IPS-15b (cell line): Measurements from ENCODE around the gene ZNF800.

ENCODE experiments used
- H3K27me3 ChIP-seq: one replicate; pipeline ENCODE4 v1.6.1; 2013; ENCODE audit warnings: low read length; ENCODE audit not compliant: control insufficient read depth, insufficient read depth
- H3K36me3 ChIP-seq: one replicate; pipeline ENCODE4 v1.6.1; 2013; ENCODE audit warnings: low read length; ENCODE audit not compliant: control insufficient read depth, insufficient read depth
- H3K4me1 ChIP-seq: one replicate; pipeline ENCODE4 v1.6.1; 2013; ENCODE audit warnings: mild to moderate bottlenecking, low read length; ENCODE audit not compliant: control insufficient read depth, insufficient read depth
- H3K4me3 ChIP-seq: one replicate; pipeline ENCODE4 v1.5.1; 2013; ENCODE audit warnings: low read depth, low read length
- H3K9ac ChIP-seq: one replicate; pipeline ENCODE4 v1.6.1; 2013; ENCODE audit warnings: low read depth, mild to moderate bottlenecking, low read length
- H3K9me3 ChIP-seq: one replicate; pipeline ENCODE4 v1.6.1; 2013; ENCODE audit warnings: mild to moderate bottlenecking, low read length; ENCODE audit not compliant: control insufficient read depth, insufficient read depth

The ZNF800 gene

DNA sequence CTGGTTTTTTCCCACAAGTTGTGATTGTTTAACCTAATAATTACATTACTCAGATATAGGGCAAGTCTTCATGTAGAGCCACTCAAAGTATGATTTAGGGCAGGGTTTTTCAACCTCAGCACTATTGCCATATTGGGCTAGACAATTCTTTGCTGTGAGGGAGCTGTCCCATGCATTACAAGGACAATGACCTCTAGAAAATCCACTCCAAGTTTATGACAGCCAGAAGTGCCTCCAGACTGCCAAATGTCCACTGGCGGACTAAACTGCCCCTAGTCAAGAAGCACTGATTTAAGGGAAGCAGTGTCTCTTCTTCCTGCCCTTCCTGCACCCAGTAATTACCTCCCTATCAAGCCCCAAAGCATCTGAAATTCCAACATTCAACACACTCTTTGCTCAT, 54.4 kb downstream of the ZNF800 start:
- H3K4me1 ChIP-seq = no peaks in the 10 kb centered on the region
- no peaks in the 10 kb centered on the region for H3K9me3 ChIP-seq
- no peak overlapping the region for H3K4me3 ChIP-seq
- no peaks in the 10 kb centered on the region for H3K36me3 ChIP-seq
- H3K9ac ChIP-seq = no peak overlapping the region
- no peaks in the 10 kb centered on the region for H3K27me3 ChIP-seq

DNA sequence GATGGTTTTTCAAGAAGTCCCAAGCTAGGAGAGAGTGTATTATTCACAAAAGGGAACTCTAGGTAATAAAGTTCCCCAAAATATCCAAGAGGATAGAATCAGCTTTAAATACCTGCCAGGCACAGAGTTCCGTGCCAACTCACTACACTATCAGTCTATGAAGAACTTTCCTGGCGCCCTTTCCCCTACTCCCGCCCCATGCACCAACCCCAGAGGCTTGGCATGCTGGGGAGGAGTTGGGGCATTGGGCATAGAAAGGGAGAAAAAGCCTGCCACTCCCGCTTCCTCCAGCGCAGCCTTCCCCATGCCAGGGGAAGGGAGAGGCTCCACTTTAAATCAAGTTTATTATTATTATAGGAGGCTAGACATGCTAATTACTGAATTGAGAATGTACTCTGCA, 54.9 kb downstream of the ZNF800 start:
- Histone ChIP-seq H3K4me3 (no peak overlapping the region), H3K9me3 (no peaks in the 10 kb centered on the region), H3K27me3 (no peaks in the 10 kb centered on the region), H3K36me3 (no peaks in the 10 kb centered on the region), H3K9ac (no peak overlapping the region), H3K4me1 (no peaks in the 10 kb centered on the region)

DNA sequence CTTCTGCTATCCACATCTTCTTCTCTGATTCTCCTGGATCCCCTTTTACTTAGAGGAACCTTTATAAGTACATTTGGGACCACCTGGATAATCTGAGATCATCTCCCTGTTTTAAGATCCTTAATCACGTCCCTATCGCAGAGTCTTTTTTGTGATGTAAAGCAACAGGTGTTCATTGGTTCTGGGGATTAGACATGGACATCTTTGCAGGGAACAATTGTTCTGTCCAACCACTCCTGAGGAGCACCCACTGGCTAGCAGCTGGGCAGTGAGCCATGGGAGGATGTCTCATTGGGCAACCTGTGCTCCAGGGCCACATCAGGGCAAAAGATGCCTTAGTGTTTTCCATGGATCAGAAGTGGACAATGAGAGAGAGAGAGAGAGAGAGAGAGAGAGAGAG, 56.0 kb downstream of the ZNF800 start:
- Histone ChIP-seq H3K9ac (no peak overlapping the region), H3K4me3 (no peak overlapping the region), H3K27me3 (no peaks in the 10 kb centered on the region), H3K4me1 (no peaks in the 10 kb centered on the region), H3K36me3 (no peaks in the 10 kb centered on the region), H3K9me3 (no peaks in the 10 kb centered on the region)

DNA sequence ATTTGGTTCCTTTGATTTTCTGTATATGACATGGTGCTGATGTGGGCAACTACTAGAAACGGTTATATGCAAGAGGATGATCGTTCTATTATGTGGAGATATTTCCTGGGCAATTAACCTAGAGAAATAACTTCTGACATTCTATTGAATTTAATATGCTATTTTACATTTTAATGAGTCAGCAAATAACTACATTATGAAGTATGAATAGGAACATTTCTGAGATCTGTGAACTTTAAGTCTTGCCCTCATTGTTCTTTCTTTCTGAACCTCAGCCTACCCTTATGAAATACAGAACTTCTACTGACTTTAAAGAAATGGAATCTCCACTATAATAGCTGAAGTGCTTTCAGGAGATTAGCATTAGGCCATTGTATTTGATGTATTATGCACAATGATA, 59.6 kb downstream of the ZNF800 start:
- H3K9me3 ChIP-seq = no peaks in the 10 kb centered on the region
- H3K36me3 ChIP-seq = no peaks in the 10 kb centered on the region
- no peak overlapping the region for H3K9ac ChIP-seq
- no peak overlapping the region for H3K4me3 ChIP-seq
- no peaks in the 10 kb centered on the region for H3K4me1 ChIP-seq
- H3K27me3 ChIP-seq = no peaks in the 10 kb centered on the region

DNA sequence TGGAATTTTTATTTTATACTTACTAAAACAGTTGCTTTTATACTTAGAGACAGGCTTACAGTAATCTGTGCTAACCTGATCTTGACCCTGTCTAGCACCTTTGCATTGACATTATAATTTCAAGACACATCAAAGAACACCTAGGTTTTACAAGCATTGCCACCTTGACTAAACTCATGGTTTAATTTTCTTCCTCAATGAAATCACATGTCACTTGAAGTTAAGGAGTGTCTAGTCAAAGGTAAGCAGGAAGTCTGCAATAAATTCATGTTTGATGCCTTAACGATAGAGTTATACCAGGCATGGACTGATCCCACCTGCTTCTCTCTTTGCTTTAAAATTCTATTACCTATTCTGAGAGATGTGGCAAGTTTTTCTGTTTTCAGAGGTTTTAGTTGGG, 62.4 kb downstream of the ZNF800 start:
- Histone ChIP-seq H3K4me1 (no peaks in the 10 kb centered on the region), H3K4me3 (no peak overlapping the region), H3K9ac (no peak overlapping the region), H3K27me3 (no peaks in the 10 kb centered on the region), H3K36me3 (no peaks in the 10 kb centered on the region), H3K9me3 (no peaks in the 10 kb centered on the region)

DNA sequence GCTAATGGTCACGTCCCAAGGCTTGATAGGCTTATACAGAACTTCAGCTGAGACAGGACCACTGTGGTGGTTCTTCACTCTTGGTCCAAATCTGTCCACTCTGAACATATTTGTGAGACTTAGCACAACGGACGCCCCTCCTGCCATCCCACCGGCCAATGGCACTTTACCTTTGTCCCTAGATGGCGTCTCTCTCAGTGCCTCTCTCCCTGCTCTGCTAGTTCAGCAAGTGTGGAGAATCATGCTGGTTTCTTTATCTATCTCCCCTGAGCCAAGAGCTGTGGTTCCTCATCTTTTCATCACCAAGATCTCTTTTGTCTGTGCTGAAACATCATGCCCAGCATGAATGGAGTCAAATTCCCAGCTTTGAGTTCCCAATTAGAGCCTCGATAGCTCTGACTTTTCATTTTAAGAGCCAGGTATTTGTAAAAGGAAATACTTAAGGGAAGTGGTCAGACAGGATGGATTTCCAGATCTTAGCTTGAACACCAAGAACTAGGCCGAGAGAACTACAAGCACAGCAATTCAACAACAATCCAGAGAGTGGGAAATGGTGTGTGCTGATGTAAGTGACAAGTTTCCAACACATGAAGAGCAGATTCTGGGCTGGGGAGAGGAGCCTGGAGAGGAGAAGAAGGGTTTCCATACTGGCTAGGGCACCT, 69.5 kb downstream of the ZNF800 start:
- Histone ChIP-seq H3K27me3 (peaks cover 4% of the 10 kb centered on the region), H3K36me3 (no peaks in the 10 kb centered on the region), H3K4me3 (no peak overlapping the region), H3K9ac (no peak overlapping the region), H3K4me1 (no peaks in the 10 kb centered on the region), H3K9me3 (no peaks in the 10 kb centered on the region)

DNA sequence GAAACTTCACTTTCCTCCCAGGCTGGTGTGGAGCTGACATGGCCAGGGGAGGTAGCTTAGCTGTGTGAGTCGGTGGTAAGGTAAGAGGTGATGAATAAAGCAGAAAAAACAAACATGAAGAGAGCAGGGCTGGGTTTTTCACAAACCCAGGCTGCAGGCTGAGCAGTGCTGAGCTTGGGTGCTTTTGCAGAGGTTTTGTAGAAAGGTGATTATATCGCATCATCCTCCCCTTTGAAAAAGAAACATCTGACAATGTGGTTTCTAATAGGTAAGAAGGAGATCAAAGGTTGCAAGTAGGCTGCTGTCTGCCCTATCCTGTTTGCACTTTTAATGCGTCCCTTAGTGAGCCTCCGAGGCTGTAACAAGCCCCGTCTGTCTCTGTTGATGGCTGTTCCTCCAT, 70.2 kb downstream of the ZNF800 start:
- no peak overlapping the region for H3K4me3 ChIP-seq
- H3K9ac ChIP-seq = no peak overlapping the region
- H3K9me3 ChIP-seq = no peaks in the 10 kb centered on the region
- no peaks in the 10 kb centered on the region for H3K4me1 ChIP-seq
- H3K36me3 ChIP-seq = no peaks in the 10 kb centered on the region
- peaks cover 4% of the 10 kb centered on the region for H3K27me3 ChIP-seq

DNA sequence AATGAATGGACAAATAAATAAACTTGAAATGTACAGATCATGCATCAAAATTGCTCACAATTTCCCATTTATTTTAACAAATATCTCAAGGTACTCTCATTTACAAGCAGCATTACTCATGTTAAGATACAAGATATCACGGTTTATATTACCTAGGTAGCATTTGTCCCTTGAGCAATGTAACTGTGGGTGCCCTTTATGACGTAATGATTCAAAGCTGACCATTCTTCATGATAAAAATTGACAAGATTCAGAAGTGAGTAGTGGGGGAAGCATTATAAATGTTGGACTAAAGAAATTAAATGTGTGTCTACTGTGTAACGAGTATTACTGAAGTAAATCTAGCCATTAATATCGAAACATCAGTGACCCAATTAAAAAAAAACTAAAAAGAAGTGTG, 71.5 kb downstream of the ZNF800 start:
- Histone ChIP-seq H3K9me3 (no peaks in the 10 kb centered on the region), H3K4me3 (no peak overlapping the region), H3K36me3 (no peaks in the 10 kb centered on the region), H3K27me3 (peaks cover 4% of the 10 kb centered on the region), H3K9ac (no peak overlapping the region), H3K4me1 (no peaks in the 10 kb centered on the region)
